GM12878 (cell line): ENCODE results near the gene BORCS8. TPM values are rescaled to one million over a fixed set of nuclear protein-coding genes. Genes with fewer than 3 reads are reported as not detected.

ENCODE experiments used
- ATAC-seq: fragments of 200-7000 bp; cut with Tn5 transposase; 3 replicates; pipeline ENCODE4 v1.9.1; 2020; ENCODE audit warnings: mild to moderate bottlenecking, moderate library complexity
- BruUV-seq: library from RNA; stranded (reverse); fragments of 400-500 nt; replicated peaks from 2 replicates; lab custom pipeline; 2021; lab: Mats Ljungman, UMichigan
- CTCF ChIA-PET: fragments of 300-600 bp; sonication (Branson Sonifier 250); formaldehyde crosslinking; extraction: SDS; loops from one replicate; lab custom pipeline; 2021; ENCODE audit warnings: inconsistent platforms; lab: Yijun Ruan, JAX
- POLR2A ChIA-PET: fragments of 350-600 bp; formaldehyde crosslinking; extraction: SDS; loops from one replicate; lab custom pipeline; 2021; ENCODE audit warnings: inconsistent platforms; lab: Charles Lee
- RAD21 ChIA-PET: fragments of 300-600 bp; sonication (Branson Sonifier 250); formaldehyde crosslinking; loops from one replicate; lab custom pipeline; 2023; ENCODE audit warnings: antibody characterized with exemption; ENCODE audit not compliant: unreplicated experiment; lab: Charles Lee
- SMC1A ChIA-PET: fragments of 300-600 bp; sonication (Branson Sonifier 250); formaldehyde crosslinking; loops from one replicate; lab custom pipeline; 2023; ENCODE audit not compliant: unreplicated experiment, uncharacterized antibody; lab: Charles Lee
- DNase-seq: peaks from one replicate; pipeline ENCODE4 v3.0.0-alpha.2; 2011; ENCODE audit warnings: low read depth, low spot score
- FAIRE-seq: peaks from 3 replicates; lab custom pipeline; 2011; peaks lifted over from hg19 to GRCh38; lab: Jason Lieb, UNC
- H2AFZ ChIP-seq: 2 replicates; pipeline ENCODE4 v1.6.0; 2011; ENCODE audit warnings: low read depth, low read length, control low read depth; ENCODE audit not compliant: control insufficient read depth
- H3K27ac ChIP-seq: 2 replicates; pipeline ENCODE4 v1.5.1; 2011; ENCODE audit warnings: control low read depth; ENCODE audit not compliant: control insufficient read depth, insufficient read depth
- H3K27me3 ChIP-seq, 2 experiments: replicated peaks in 1 of 2; 2 replicates each; pipeline versions ENCODE4 v1.6.0 to v1.6.1; 2011; ENCODE audit warnings: low read length in 1 of 2; ENCODE audit not compliant: control insufficient read depth in 2 of 2, insufficient read depth in 2 of 2
- H3K36me3 ChIP-seq, 2 experiments: 2 replicates each; pipeline ENCODE4 v1.5.1; 2011; ENCODE audit warnings: low read length in 1 of 2; ENCODE audit not compliant: control insufficient read depth in 2 of 2, insufficient read depth in 2 of 2
- H3K4me1 ChIP-seq: 2 replicates; pipeline ENCODE4 v1.6.1; 2011; ENCODE audit warnings: mild to moderate bottlenecking, low read length, moderate library complexity, mixed read lengths; ENCODE audit not compliant: control insufficient read depth, insufficient read depth
- H3K4me2 ChIP-seq: 2 replicates; pipeline ENCODE4 v1.6.0; 2011; ENCODE audit warnings: control low read depth; ENCODE audit not compliant: control insufficient read depth, insufficient read depth
- H3K4me3 ChIP-seq: fragments of 200-600 bp; sonication (generic); 2 replicates; pipeline ENCODE4 v1.5.1; 2016
- H3K79me2 ChIP-seq: 2 replicates; pipeline ENCODE4 v1.6.0; 2011; ENCODE audit warnings: low read length; ENCODE audit not compliant: control insufficient read depth, insufficient read depth
- H3K9ac ChIP-seq: 2 replicates; pipeline ENCODE4 v1.8.0; 2011; ENCODE audit warnings: low read length, control low read depth, mixed read lengths; ENCODE audit not compliant: control insufficient read depth, insufficient read depth
- H3K9me3 ChIP-seq: replicated peaks from 3 replicates; pipeline ENCODE4 v1.5.1; 2011; ENCODE audit warnings: mild to moderate bottlenecking, low read length; ENCODE audit not compliant: control insufficient read depth, insufficient read depth
- H4K20me1 ChIP-seq: 2 replicates; pipeline ENCODE4 v1.6.0; 2011; ENCODE audit not compliant: control insufficient read depth, insufficient read depth
- BACH1 ChIP-seq: fragments of 450-650 bp; IDR thresholded peaks from 2 replicates; pipeline ENCODE4 v1.6.1; 2017; ENCODE audit warnings: mild to moderate bottlenecking, borderline replicate concordance
- BRCA1 ChIP-seq: IDR thresholded peaks from 2 replicates; pipeline ENCODE4 v1.6.1; 2011; ENCODE audit warnings: low read depth, low read length, improper control_type of control experiment
- CREB1 ChIP-seq: IDR thresholded peaks from 2 replicates; pipeline ENCODE4 v1.6.1; 2012; ENCODE audit warnings: low read depth, mild to moderate bottlenecking, inconsistent platforms
- KAT2A ChIP-seq: conservative IDR thresholded peaks from 2 replicates; pipeline ENCODE4 v1.6.1; 2011; ENCODE audit warnings: low read depth, low read length; ENCODE audit not compliant: control insufficient read depth
- MEF2A ChIP-seq: IDR thresholded peaks from 2 replicates; pipeline ENCODE4 v1.6.1; 2011; ENCODE audit warnings: low read depth, mild to moderate bottlenecking, low read length, moderate library complexity; ENCODE audit not compliant: insufficient read depth
- MEF2B ChIP-seq: fragments of 450-650 bp; IDR thresholded peaks from 2 replicates; pipeline ENCODE4 v1.6.1; 2018; ENCODE audit warnings: mild to moderate bottlenecking, moderate library complexity; ENCODE audit not compliant: partially characterized antibody, poor library complexity, severe bottlenecking
- NR2F1 ChIP-seq: fragments of 450-650 bp; conservative IDR thresholded peaks from 2 replicates; pipeline ENCODE4 v1.6.1; 2017; ENCODE audit warnings: mild to moderate bottlenecking
- NRF1 ChIP-seq: conservative IDR thresholded peaks from 2 replicates; pipeline ENCODE4 v1.6.1; 2011; ENCODE audit warnings: mild to moderate bottlenecking, low read depth, low read length, improper control_type of control experiment
- PML ChIP-seq: IDR thresholded peaks from 2 replicates; pipeline ENCODE4 v1.6.1; 2012; ENCODE audit warnings: low read length, inconsistent platforms
- POU2F2 ChIP-seq: IDR thresholded peaks from 3 replicates; pipeline ENCODE4 v1.6.1; 2011; ENCODE audit warnings: low read depth, mild to moderate bottlenecking, low read length, borderline replicate concordance
- RAD51 ChIP-seq: fragments of 450-650 bp; IDR thresholded peaks from 2 replicates; pipeline ENCODE4 v1.6.1; 2016; ENCODE audit warnings: moderate library complexity, mild to moderate bottlenecking, inconsistent platforms
- ZNF622 ChIP-seq: fragments of 450-650 bp; IDR thresholded peaks from 2 replicates; pipeline ENCODE4 v1.6.1; 2017; ENCODE audit warnings: mild to moderate bottlenecking, inconsistent platforms
- WGBS: methylation state at CpG from one replicate; pipeline ENCODE4 v1.1.6; 2016; ENCODE audit warnings: low lambda C conversion rate; ENCODE audit not compliant: insufficient replicate concordance, insufficient coverage; ENCODE audit errors: missing lambda C conversion rate; 5-methylcytosine and 5-hydroxymethylcytosine counted together
- in situ Hi-C: fragments of 300-500 bp; cut with MboI; formaldehyde crosslinking; loops from 9 replicates; pipeline ENCODE4 v1.14.3; 2018; ENCODE audit warnings: mixed read lengths
- intact Hi-C: fragments of 100-400 bp; cut with micrococcal nuclease; formaldehyde crosslinking; loops from one replicate; pipeline ENCODE4 v1.14.2; 2022; ENCODE audit not compliant: unreplicated experiment
- polyA plus RNA-seq, 11 experiments: library from polyadenylated mRNA; depleted of rRNA in 4 of 11; unstranded in 6 of 11; stranded (reverse) in 5 of 11; fragments of >200 nt; fragmentation: Nextera tagmentation in 4 of 11; fragmentation: Illumina TruSeq in 1 of 11; extraction: Ambion mirVana in 4 of 11; extraction: Trizol in 1 of 11; gene quantifications; 1 replicate in 1 of 11; 2 replicates in 10 of 11; pipeline versions ENCODE4 v1.2.1 to v1.2.3, GENCODE V29; 2011 to 2016; ENCODE audit warnings: inconsistent platforms in 2 of 11, missing spikeins in 2 of 11, low read depth in 1 of 11
- total RNA-seq, 4 experiments: library from RNA; depleted of rRNA in 3 of 4; stranded (reverse); fragments of >200 nt in 3 of 4; fragmentation: Illumina TruSeq in 1 of 4; extraction: Trizol in 1 of 4; gene quantifications; 2 replicates each; pipeline versions ENCODE4 v1.2.1 to v1.2.3, GENCODE V29; 2013 to 2021
- TF ChIP-seq, protein P1 (sequence below): fragments of 450-650 bp; IDR thresholded peaks from 2 replicates; pipeline ENCODE4 v1.6.1; 2018; ENCODE audit warnings: mild to moderate bottlenecking, low read depth, moderate library complexity; ENCODE audit not compliant: partially characterized antibody
- TF ChIP-seq, protein P2 (sequence below): fragments of 450-650 bp; IDR thresholded peaks from 2 replicates; pipeline ENCODE4 v1.6.1; 2017; ENCODE audit warnings: mild to moderate bottlenecking, low read depth, inconsistent platforms; ENCODE audit not compliant: poor library complexity, severe bottlenecking
- TF ChIP-seq, protein P3 (sequence below): IDR thresholded peaks from 2 replicates; pipeline ENCODE4 v1.6.1; 2011; ENCODE audit warnings: low read depth, mild to moderate bottlenecking, low read length, moderate library complexity, borderline replicate concordance; ENCODE audit errors: extremely low read depth
- TF ChIP-seq, protein P4 (sequence below): fragments of 450-650 bp; IDR thresholded peaks from 2 replicates; pipeline ENCODE4 v1.6.1; 2017; ENCODE audit warnings: antibody characterized with exemption, mild to moderate bottlenecking, moderate library complexity

Gene BORCS8
- total and polyA plus RNA-seq, 10 of the 15 experiments (the other 5 are each of a cell fraction or from before 2014, with no cell fraction given) = 3.7 to 40.3 (median 23.4) TPM

DNA sequence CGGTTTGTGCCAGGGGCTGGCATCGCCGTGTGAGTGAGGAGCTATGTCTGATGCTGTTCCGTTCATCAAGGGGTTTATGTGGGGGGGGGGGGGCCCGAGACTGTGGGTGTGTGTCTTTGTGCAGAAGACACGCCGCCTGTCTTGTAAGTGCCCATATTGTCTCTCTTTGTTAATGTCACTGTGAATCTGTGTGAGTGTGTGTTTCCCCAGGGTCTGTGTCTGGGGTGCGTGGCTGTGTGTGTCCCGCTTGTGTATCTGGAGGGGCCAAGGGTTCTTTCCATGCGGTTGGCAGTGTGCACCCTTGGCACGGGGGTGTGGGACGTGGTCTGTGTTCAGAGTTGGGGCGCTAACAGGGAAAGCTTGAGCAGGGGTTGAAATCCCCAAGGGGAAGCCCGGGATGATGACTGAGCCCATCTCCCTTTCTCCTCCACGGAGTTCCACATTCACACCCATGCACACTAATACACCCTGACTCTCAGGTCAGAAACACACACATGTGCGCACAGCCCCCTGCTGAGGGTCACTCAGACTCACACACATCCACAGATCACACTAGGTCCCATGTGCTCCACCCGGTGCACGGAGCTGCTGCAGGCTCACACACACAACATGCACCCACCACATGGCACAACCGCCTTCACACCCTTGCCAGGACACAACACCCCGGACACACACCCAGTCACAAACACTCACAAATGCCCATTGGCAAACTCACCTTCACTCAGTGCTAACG lies 21.6 kb upstream of the BORCS8 start:
- ChIA-PET SMC1A (no interaction called here), POLR2A (no interaction called here), RAD21 (no interaction called here), CTCF (interaction anchor here (1.0 kb wide), 1 partner anchor 39 kb away, joined by 3 read pairs; no protein-coding TSS in a partner anchor)
- ATAC-seq = peak; percentile 35
- no peak overlapping the region for H3K27ac ChIP-seq
- H2AFZ ChIP-seq = no peak overlapping the region
- peak overlapping the region; percentile 25; the same call in 1 of the 2 replicates for H3K4me2 ChIP-seq
- in situ Hi-C loops (no loop called here), intact Hi-C loops (no loop called here)
- 0 out of 3 replicates have a peak, but pooled peaks cover 2% of the 10 kb centered on the region for H3K9me3 ChIP-seq
- peaks cover 0 to 2% of the 10 kb centered on the region in 2 experiments; a peak in 1 of 4 replicates for H3K27me3 ChIP-seq
- BruUV-seq = no TSS peak
- peak; percentile 13 for FAIRE-seq
- H3K4me1 ChIP-seq = peaks cover 10% of the 10 kb centered on the region; the same call in 1 of the 2 replicates
- no peaks in the 10 kb centered on the region for H4K20me1 ChIP-seq
- H3K79me2 ChIP-seq = no peaks in the 10 kb centered on the region
- no peak overlapping the region for H3K9ac ChIP-seq
- no peak overlapping the region for H3K4me3 ChIP-seq
- WGBS = 14% methylated on average over 20 of the region's 21 CpGs
- H3K36me3 ChIP-seq = no peaks in the 10 kb centered on the region
- no peak for DNase-seq
- TF ChIP-seq PML (no peak), MEF2A (no peak), BACH1 (no peak), MEF2B (no peak), NRF1 (no peak), ZNF622 (no peak), CREB1 (no peak), KAT2A (no peak), NR2F1 (no peak), POU2F2 (no peak), RAD51 (no peak), BRCA1 (no peak)
- TF ChIP-seq, protein P1, sequence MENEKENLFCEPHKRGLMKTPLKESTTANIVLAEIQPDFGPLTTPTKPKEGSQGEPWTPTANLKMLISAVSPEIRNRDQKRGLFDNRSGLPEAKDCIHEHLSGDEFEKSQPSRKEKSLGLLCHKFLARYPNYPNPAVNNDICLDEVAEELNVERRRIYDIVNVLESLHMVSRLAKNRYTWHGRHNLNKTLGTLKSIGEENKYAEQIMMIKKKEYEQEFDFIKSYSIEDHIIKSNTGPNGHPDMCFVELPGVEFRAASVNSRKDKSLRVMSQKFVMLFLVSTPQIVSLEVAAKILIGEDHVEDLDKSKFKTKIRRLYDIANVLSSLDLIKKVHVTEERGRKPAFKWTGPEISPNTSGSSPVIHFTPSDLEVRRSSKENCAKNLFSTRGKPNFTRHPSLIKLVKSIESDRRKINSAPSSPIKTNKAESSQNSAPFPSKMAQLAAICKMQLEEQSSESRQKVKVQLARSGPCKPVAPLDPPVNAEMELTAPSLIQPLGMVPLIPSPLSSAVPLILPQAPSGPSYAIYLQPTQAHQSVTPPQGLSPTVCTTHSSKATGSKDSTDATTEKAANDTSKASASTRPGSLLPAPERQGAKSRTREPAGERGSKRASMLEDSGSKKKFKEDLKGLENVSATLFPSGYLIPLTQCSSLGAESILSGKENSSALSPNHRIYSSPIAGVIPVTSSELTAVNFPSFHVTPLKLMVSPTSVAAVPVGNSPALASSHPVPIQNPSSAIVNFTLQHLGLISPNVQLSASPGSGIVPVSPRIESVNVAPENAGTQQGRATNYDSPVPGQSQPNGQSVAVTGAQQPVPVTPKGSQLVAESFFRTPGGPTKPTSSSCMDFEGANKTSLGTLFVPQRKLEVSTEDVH = no peak
- TF ChIP-seq, protein P2, sequence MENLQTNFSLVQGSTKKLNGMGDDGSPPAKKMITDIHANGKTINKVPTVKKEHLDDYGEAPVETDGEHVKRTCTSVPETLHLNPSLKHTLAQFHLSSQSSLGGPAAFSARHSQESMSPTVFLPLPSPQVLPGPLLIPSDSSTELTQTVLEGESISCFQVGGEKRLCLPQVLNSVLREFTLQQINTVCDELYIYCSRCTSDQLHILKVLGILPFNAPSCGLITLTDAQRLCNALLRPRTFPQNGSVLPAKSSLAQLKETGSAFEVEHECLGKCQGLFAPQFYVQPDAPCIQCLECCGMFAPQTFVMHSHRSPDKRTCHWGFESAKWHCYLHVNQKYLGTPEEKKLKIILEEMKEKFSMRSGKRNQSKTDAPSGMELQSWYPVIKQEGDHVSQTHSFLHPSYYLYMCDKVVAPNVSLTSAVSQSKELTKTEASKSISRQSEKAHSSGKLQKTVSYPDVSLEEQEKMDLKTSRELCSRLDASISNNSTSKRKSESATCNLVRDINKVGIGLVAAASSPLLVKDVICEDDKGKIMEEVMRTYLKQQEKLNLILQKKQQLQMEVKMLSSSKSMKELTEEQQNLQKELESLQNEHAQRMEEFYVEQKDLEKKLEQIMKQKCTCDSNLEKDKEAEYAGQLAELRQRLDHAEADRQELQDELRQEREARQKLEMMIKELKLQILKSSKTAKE = no peak
- TF ChIP-seq, protein P3, sequence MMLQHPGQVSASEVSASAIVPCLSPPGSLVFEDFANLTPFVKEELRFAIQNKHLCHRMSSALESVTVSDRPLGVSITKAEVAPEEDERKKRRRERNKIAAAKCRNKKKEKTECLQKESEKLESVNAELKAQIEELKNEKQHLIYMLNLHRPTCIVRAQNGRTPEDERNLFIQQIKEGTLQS = no peak
- TF ChIP-seq, protein P4, sequence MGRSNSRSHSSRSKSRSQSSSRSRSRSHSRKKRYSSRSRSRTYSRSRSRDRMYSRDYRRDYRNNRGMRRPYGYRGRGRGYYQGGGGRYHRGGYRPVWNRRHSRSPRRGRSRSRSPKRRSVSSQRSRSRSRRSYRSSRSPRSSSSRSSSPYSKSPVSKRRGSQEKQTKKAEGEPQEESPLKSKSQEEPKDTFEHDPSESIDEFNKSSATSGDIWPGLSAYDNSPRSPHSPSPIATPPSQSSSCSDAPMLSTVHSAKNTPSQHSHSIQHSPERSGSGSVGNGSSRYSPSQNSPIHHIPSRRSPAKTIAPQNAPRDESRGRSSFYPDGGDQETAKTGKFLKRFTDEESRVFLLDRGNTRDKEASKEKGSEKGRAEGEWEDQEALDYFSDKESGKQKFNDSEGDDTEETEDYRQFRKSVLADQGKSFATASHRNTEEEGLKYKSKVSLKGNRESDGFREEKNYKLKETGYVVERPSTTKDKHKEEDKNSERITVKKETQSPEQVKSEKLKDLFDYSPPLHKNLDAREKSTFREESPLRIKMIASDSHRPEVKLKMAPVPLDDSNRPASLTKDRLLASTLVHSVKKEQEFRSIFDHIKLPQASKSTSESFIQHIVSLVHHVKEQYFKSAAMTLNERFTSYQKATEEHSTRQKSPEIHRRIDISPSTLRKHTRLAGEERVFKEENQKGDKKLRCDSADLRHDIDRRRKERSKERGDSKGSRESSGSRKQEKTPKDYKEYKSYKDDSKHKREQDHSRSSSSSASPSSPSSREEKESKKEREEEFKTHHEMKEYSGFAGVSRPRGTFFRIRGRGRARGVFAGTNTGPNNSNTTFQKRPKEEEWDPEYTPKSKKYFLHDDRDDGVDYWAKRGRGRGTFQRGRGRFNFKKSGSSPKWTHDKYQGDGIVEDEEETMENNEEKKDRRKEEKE = no peak
